ENCODE results near the gene IFNL4. TPM values are rescaled to one million over a fixed set of nuclear protein-coding genes. Genes with fewer than 3 reads are reported as not detected.

Gene IFNL4
- not detected for total RNA-seq

DNA sequence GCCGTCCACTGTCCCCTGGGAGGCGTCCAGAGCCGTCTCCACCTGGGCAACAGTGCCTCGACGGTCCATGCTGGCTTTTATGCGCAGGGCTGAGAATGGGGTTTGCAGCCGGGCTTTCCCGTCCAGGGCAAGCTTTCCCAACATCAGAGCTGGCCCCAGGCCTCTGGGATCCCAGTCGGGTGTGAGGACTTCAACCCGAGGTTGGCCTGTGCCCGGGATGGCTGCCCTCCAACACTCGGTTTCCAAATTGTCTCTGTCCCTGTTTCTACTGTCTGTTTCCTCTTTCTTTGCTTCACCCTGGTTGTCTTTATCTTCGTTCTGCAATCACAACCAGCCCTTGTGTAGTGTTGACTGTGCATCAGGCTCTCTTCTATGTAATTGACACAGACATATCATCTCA, at the start of gene IFNL4:
TSS of gene IFNL4 (minus strand) at position 51 of the 400 bp plus-strand sequence.
- H3K27me3 ChIP-seq, result peaks cover 21% of the 10 kb centered on the region
- H3K9ac ChIP-seq (ENCODE audit: low read depth in 2 of 2, low read length in 2 of 2), result no peak within 1 kb of the TSS
- DNase-seq, result no peak
- no peak within 1 kb of the TSS for H3K27ac ChIP-seq
- H3K4me3 ChIP-seq, result no peak within 1 kb of the TSS
- TF ChIP-seq CTCF (IDR thresholded peaks at IDR 0.05), result no peak
- no peaks in the 10 kb centered on the region for H3K9me3 ChIP-seq
- intact Hi-C loops (cut with DNase I), result no loop called here
- no peaks in the 10 kb centered on the region for H3K4me1 ChIP-seq
- H3K36me3 ChIP-seq, result no peaks in the 10 kb centered on the region

GRCh38 chr19:39297931-39298634, 49.4 kb upstream of the IFNL4 start:
- no peaks in the 10 kb centered on the region for H3K4me1 ChIP-seq
- no peak overlapping the region for H3K27ac ChIP-seq
- no peak overlapping the region for H3K9ac ChIP-seq (ENCODE audit: low read depth in 2 of 2, low read length in 2 of 2)
- no peaks in the 10 kb centered on the region for H3K27me3 ChIP-seq
- H3K9me3 ChIP-seq, result no peaks in the 10 kb centered on the region
- no peak for DNase-seq
- intact Hi-C loops (cut with DNase I), result no loop called here
- no peak for TF ChIP-seq CTCF (IDR thresholded peaks at IDR 0.05)
- no peak overlapping the region for H3K4me3 ChIP-seq
- H3K36me3 ChIP-seq, result no peaks in the 10 kb centered on the region

- Histone ChIP-seq H3K4me3 (no peak overlapping the region), H3K27me3 (no peaks in the 10 kb centered on the region), H3K4me1 (no peaks in the 10 kb centered on the region), H3K9me3 (no peaks in the 10 kb centered on the region), H3K9ac (ENCODE audit: low read depth in 2 of 2, low read length in 2 of 2) (no peak overlapping the region), H3K27ac (no peak overlapping the region), H3K36me3 (no peaks in the 10 kb centered on the region)
- no peak for DNase-seq
- no peak for TF ChIP-seq CTCF (IDR thresholded peaks at IDR 0.05)
- intact Hi-C loops (cut with DNase I), result no loop called here
Observed at GRCh38 chr19:39296906-39297305, 48.2 kb upstream of the IFNL4 start.

- TF ChIP-seq CTCF (IDR thresholded peaks at IDR 0.05), result no peak
- Histone ChIP-seq H3K9me3 (no peaks in the 10 kb centered on the region), H3K9ac (ENCODE audit: low read depth in 2 of 2, low read length in 2 of 2) (no peak within 1 kb of the TSS), H3K27ac (no peak within 1 kb of the TSS), H3K36me3 (no peaks in the 10 kb centered on the region), H3K27me3 (no peaks in the 10 kb centered on the region), H3K4me3 (no peak within 1 kb of the TSS), H3K4me1 (no peaks in the 10 kb centered on the region)
- intact Hi-C loops (cut with DNase I), result no loop called here
- no peak for DNase-seq
Observed at GRCh38 chr19:39296055-39296645, 47.5 kb upstream of the IFNL4 start, which contains the start of gene IFNL1. Gene IFNL1 (plus strand): TSS chr19:39296407. CDS start chr19:39296422, 15 bp downstream.

- no peak for TF ChIP-seq CTCF (IDR thresholded peaks at IDR 0.05)
- H3K27me3 ChIP-seq, result no peaks in the 10 kb centered on the region
- intact Hi-C loops (cut with DNase I), result no loop called here
Observed at GRCh38 chr19:39293394-39293793, 44.7 kb upstream of the IFNL4 start.

More at GRCh38 chr19:39293394-39293793, 44.7 kb upstream of the IFNL4 start:
- Histone ChIP-seq H3K4me1 (no peaks in the 10 kb centered on the region), H3K4me3 (no peak overlapping the region), H3K9me3 (no peaks in the 10 kb centered on the region), H3K36me3 (no peaks in the 10 kb centered on the region), H3K9ac (ENCODE audit: low read depth in 2 of 2, low read length in 2 of 2) (no peak overlapping the region), H3K27ac (no peak overlapping the region)
- no peak for DNase-seq
